ENCODE results near the gene BCL2L12.

DNA sequence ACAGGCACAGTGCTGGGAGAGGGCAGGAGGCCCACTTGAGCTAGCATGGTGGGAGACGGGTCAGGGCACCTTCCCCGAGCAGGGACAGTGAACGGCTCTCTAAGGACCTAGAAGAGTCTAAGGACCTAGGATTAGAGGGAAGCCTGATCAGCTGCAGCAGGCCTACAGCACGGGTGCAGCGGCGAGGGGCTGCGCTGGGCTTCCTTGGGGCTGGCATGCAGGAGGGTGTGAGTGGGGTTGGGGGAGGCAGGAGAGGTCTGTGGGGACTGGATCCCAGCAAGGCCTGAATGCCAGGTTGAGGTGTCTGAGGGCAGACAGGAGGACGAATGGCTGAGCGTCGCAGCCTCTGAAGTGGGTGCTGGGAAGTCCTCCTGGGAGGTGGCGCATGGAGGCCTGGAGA is 20.1 kb upstream of the BCL2L12 start:
- TF ChIP-seq, protein P1, sequence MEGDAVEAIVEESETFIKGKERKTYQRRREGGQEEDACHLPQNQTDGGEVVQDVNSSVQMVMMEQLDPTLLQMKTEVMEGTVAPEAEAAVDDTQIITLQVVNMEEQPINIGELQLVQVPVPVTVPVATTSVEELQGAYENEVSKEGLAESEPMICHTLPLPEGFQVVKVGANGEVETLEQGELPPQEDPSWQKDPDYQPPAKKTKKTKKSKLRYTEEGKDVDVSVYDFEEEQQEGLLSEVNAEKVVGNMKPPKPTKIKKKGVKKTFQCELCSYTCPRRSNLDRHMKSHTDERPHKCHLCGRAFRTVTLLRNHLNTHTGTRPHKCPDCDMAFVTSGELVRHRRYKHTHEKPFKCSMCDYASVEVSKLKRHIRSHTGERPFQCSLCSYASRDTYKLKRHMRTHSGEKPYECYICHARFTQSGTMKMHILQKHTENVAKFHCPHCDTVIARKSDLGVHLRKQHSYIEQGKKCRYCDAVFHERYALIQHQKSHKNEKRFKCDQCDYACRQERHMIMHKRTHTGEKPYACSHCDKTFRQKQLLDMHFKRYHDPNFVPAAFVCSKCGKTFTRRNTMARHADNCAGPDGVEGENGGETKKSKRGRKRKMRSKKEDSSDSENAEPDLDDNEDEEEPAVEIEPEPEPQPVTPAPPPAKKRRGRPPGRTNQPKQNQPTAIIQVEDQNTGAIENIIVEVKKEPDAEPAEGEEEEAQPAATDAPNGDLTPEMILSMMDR (IDR thresholded peaks at IDR 0.05), result no peak
- no peak for TF ChIP-seq POLR2A (IDR thresholded peaks at IDR 0.05)

Measured in testis (tissue), 2 donors.